CMK (cell line): Measurements from ENCODE around the gene ETF1.

Experiments used
- DNase-seq: peaks from one replicate; pipeline ENCODE4 v3.0.0-alpha.2; 2010; ENCODE audit warnings: low read depth

Gene ETF1

GRCh38 chr5:138463419-138464007, 79.5 kb downstream of the ETF1 start:
- no peak for DNase-seq

DNA sequence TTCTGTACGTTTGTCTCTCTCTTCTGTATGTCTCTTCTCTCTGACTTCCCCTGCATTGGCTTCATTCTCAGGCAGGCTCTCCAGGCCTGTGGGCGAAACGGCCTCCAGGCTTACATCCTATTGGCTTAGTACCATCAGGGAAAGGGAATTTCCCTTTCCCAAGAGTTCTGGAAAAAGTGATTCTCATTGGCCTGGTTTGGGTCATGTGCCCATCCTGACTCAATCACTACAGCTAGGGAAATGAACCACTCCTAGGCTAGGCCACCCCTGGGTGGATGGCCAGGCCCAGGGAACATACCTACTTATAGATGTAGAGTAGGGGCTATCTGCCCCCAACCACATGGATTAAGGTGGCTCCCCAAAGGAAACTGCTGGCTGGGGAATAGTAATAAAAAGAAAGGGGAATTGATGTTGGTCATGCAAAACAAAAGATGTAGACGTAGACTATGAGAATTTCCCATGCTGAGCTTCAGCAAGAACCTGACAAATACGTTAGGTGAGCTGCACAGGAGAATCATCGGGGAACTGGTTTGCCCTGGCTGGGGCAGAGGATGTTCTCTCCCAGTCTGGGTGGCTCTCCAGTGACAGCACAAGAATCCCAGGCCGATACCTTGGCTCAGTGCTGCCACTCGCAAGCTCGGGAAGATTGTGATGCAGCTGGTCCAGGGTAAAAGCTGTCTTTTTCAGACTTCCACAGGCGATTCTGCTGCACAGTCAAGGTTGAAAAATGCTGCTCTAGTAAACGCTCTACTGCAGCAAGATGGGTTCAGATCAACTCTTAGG, 81.5 kb downstream of the ETF1 start:
- DNase-seq, result no peak

DNA sequence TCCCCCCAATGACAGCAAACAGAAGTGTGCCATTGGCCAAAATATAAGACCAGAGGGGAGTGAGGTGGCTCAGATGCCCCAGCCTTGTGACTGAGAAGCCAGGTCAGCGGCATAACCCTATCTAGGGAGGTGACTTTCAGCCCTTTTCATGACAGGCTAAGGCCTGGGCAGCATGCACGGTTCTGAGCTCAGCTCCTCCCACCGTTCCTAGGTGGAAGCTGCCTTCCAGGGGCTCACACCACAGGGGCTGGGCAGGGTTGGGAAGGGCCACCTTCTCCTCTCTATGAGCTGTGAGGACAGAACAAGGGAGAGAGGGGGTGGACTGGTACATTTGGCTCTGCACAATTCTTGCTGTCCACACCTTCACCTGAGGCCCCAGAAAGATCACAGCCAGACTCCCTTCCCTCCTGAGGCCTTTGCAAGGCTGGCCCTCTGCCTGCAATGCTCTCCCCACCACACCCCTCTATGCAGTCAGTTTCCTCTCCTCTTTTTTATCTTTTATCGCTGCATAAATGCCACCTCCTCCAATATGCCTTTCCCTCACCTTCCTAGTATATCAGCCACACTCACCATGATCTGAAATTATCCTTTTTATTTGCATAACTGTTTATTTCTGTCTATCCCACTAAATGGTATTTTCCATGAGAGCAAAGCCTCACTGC, 82.9 kb downstream of the ETF1 start:
- no peak for DNase-seq

GRCh38 chr5:138459311-138459933, 83.6 kb downstream of the ETF1 start:
- no peak for DNase-seq

- DNase-seq, result no peak
Observed at GRCh38 chr5:138458856-138459255, 84.2 kb downstream of the ETF1 start.

GRCh38 chr5:138458384-138458783, 84.7 kb downstream of the ETF1 start:
- DNase-seq, result no peak

GRCh38 chr5:138457531-138458275, 85.3 kb downstream of the ETF1 start:
- no peak for DNase-seq
